Measurements from ENCODE around the gene MEF2B. TPM values are rescaled to one million over a fixed set of nuclear protein-coding genes. Genes with fewer than 3 reads are reported as not detected.
"Not testable (repeated sequence)": the region's sequence is repeated elsewhere in the genome, so short reads cannot be mapped to it uniquely, and the experiment has no call there.

MEF2B gene
- total RNA-seq, 2 experiments from 2014 or later: 3.9 to 4.3 TPM

DNA sequence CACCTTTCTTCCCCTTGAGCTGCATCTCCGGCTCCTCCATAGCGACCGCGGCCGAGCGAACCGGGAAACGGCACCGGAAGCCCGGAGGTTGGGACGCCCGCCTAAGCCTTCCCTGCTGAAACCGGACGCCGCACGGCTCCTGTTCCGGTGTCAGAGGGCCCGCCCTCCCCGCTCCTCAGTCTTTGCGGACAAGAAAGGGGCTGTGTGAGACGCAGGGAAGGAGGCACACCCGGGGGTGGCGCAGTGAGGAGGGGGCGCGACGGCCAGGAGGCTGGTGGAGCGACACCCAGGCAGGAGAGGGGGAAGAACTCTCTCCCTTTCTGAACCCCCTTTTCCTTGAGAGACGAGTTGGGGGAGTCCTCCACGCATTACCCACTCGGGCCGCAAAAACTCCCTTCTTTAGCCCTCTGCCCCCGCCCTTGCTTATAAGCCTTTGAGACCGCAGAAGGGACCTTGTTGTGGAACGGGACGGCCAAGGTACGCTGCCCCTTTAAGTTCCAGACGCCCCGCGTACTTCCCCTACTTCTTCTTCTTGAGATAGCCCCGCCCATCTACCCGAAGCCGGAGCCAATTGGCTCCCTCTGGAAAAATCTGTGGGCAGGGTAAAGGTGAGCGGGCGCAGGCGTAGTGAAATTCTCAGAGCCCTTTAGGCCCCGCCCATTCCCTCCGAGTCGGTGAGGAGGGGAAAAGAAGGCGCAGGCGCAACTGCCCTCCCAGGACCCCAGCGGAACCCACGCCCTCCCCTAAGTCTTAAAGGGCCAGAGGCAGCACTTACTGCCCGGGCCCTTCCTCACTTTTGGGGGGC, 22.2 kb upstream of the MEF2B start, which contains the start of the genes BORCS8 and RFXANK:
Gene BORCS8, minus strand, starts transcription at position 75 of the 805 bp plus-strand sequence. Its CDS starts 35 bp downstream, at position 40.
Gene RFXANK, plus strand, starts transcription at position 181 of the 805 bp plus-strand sequence. CDS start 1,689 bp downstream, outside the sequence.
- peak within 1 kb of the TSS; percentile 96 for H3K27ac Mint-ChIP-seq
- H3K4me3 Mint-ChIP-seq: peak within 1 kb of the TSS; percentile 96
- no peaks in the 10 kb centered on the region for H3K27me3 Mint-ChIP-seq
- H3K36me3 Mint-ChIP-seq: peaks cover 3% of the 10 kb centered on the region
- DNase-seq: peak; percentile 100
- CTCF ChIA-PET: interaction anchor here (1.2 to 2.9 kb wide), 6 partner anchors 11 to 298 kb away, joined by 3 to 14 read pairs (median 8); partner anchors contain the start of gene NR2C2AP
- intact Hi-C loops (cut with micrococcal nuclease): loop anchor here (1.0 to 10.0 kb wide), 9 partner anchors 11 to 670 kb away; partner anchors contain the start of genes ATP13A1, COPE, DDX49 and ELL
- no peaks in the 10 kb centered on the region for H3K9me3 Mint-ChIP-seq
- POLR2A ChIA-PET: interaction anchor here (1.1 to 4.4 kb wide), 2 partner anchors 10 to 273 kb away, joined by 3 to 25 read pairs; partner anchors contain the start of genes COPE, DDX49 and NR2C2AP
- H3K4me1 Mint-ChIP-seq (ENCODE audit: low read depth): peaks cover 38% of the 10 kb centered on the region

DNA sequence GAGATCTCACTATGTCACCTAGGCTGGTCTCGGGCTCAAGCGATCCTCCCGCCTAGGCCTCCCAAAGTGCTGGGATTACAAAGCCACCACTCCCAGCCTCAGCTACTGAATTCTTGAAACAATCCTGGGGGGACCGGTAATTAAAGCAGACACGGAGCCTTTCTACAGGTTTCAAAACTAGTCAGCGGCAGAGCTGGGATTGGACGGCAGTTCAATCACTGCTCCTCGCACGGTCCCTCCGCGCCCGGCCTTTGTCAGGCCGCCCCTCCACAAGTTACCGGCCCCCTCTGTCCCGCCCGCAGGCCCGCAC, 21.7 kb upstream of the MEF2B start:
- Mint-ChIP-seq H3K36me3 (peaks cover 6% of the 10 kb centered on the region), H3K4me3 (peak overlapping the region; percentile 96), H3K9me3 (peaks cover 2% of the 10 kb centered on the region), H3K27me3 (no peaks in the 10 kb centered on the region), H3K27ac (peak overlapping the region; percentile 96), H3K4me1 (ENCODE audit: low read depth) (peaks cover 40% of the 10 kb centered on the region)
- ChIA-PET CTCF (interaction anchor here (1.1 to 2.9 kb wide), 6 partner anchors 11 to 299 kb away, joined by 3 to 14 read pairs (median 8); partner anchors contain the start of gene NR2C2AP), POLR2A (interaction anchor here (1.1 to 4.4 kb wide), 2 partner anchors 11 to 272 kb away, joined by 3 to 25 read pairs; partner anchors contain the start of genes COPE, DDX49 and NR2C2AP)
- intact Hi-C loops (cut with micrococcal nuclease): loop anchor here (1.0 to 10.0 kb wide), 9 partner anchors 12 to 669 kb away; partner anchors contain the start of genes ATP13A1, COPE, DDX49 and ELL
- DNase-seq: no peak

DNA sequence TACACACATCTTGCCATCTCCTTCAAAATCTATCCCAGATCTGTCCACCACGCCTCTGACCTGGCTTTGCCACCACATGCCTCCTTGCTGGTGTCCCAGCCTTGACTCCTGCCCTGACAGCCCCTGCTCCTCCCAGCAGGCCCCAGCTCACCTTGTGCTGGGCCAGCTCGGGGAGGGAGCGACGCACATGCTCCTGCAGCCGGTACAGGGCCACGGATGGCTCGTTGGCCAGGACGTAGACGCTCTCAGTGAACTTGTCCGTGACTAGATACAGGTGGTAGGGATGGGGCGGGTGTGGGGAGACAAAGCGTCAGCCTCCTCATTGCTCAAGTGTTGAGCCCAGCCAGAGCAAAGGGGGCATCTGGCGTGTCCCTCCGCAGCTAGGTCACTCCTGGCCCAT, 16.7 kb upstream of the MEF2B start:
- H3K36me3 Mint-ChIP-seq: peaks cover 22% of the 10 kb centered on the region
- no peak for DNase-seq
- CTCF ChIA-PET: interaction anchor here (1.1 to 4.0 kb wide), 3 partner anchors 9 to 34 kb away, joined by 3 to 12 read pairs (median 5); no protein-coding TSS in a partner anchor
- POLR2A ChIA-PET: no interaction called here
- H3K27me3 Mint-ChIP-seq: no peaks in the 10 kb centered on the region
- no peak overlapping the region for H3K4me3 Mint-ChIP-seq
- peaks cover 34% of the 10 kb centered on the region for H3K4me1 Mint-ChIP-seq (ENCODE audit: low read depth)
- peaks cover 7% of the 10 kb centered on the region for H3K9me3 Mint-ChIP-seq
- no peak overlapping the region for H3K27ac Mint-ChIP-seq
- intact Hi-C loops (cut with micrococcal nuclease): loop anchor here (1.0 kb wide), 1 partner anchor 39 kb away; no protein-coding TSS in a partner anchor

DNA sequence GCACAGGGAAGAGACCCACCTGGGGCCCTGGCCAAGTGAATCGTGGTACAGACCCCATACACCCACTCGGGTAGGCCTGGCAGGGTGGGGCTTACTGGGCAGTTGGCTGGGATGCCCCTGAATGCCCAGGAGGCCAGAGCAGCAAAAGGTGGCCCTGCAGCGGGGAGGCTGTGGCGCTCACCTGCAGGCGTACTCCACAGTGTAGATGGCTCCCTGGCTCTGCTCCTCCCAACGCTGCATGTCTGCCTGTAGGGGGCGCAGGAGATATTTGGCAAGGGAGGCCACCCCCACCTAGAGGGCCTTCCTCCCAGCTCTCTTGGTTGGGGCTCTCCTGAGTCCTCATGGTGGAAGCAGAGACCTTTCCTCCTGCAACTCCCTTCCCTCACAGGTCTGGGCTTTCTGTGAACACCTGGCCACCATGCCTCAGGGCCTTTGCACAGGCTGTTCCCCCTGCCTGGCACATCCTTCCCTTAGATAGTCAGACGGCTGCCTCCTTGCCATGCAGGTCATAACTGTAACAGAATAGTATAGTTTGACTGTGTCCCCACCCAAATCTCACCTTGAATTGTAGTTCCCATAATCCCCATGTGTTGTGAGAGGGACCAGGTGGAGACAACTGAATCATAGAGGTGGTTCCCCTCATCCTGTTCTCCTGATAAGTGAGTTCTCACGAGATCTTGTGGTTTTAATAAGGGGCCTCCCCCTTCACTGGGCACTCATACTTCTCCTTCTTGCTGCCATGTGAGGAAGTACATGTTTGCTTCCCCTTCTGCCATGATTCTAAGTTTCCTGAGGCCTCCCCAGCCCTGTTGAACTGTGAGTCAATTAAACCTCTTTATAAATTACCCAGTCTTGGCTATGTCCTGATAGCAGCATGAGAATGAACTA, 16.0 kb upstream of the MEF2B start:
- H3K9me3 Mint-ChIP-seq: peaks cover 7% of the 10 kb centered on the region
- H3K27ac Mint-ChIP-seq: no peak overlapping the region
- DNase-seq: peak; percentile 70
- peaks cover 23% of the 10 kb centered on the region for H3K36me3 Mint-ChIP-seq
- intact Hi-C loops (cut with micrococcal nuclease): loop anchor here (1.0 kb wide), 1 partner anchor 39 kb away; no protein-coding TSS in a partner anchor
- no peak overlapping the region for H3K4me3 Mint-ChIP-seq
- ChIA-PET CTCF (interaction anchor here (0.6 to 4.0 kb wide), 7 partner anchors 10 to 304 kb away, joined by 3 to 12 read pairs (median 4); no protein-coding TSS in a partner anchor), POLR2A (no interaction called here)
- H3K27me3 Mint-ChIP-seq: no peaks in the 10 kb centered on the region
- peaks cover 30% of the 10 kb centered on the region for H3K4me1 Mint-ChIP-seq (ENCODE audit: low read depth)

DNA sequence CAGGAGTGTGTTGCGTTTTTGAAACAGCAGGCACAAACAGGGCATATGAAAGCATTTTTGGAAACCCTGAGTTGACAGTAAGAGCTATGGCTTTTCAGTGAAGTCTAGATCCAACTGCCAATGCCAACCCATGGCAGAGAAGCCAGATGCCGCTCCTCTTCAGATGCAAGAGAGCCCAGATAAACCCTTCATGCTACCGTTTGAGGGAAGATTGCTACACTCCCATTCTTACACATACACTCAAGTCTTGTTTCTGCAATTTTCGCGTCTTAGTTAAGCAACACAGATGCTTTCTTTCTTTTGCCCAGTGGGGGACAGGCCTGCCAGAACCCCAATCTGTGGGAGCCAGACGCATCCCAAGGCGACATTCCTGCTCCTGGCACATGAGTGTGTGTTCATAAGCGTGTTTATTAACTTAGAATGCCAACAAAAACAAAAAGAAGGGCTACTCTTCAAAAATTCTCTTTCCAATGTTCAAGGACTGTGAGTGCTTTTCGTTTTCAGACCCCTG, 11.5 kb upstream of the MEF2B start:
- Mint-ChIP-seq H3K4me3 (no peak overlapping the region), H3K9me3 (peaks cover 3% of the 10 kb centered on the region), H3K27ac (no peak overlapping the region), H3K36me3 (peaks cover 21% of the 10 kb centered on the region), H3K27me3 (no peaks in the 10 kb centered on the region), H3K4me1 (ENCODE audit: low read depth) (peaks cover 6% of the 10 kb centered on the region)
- intact Hi-C loops (cut with micrococcal nuclease): no loop called here
- ChIA-PET CTCF (interaction anchor here (1.0 to 1.6 kb wide), 2 partner anchors 45 to 309 kb away, joined by 3 read pairs; no protein-coding TSS in a partner anchor), POLR2A (no interaction called here)
- DNase-seq: no peak

DNA sequence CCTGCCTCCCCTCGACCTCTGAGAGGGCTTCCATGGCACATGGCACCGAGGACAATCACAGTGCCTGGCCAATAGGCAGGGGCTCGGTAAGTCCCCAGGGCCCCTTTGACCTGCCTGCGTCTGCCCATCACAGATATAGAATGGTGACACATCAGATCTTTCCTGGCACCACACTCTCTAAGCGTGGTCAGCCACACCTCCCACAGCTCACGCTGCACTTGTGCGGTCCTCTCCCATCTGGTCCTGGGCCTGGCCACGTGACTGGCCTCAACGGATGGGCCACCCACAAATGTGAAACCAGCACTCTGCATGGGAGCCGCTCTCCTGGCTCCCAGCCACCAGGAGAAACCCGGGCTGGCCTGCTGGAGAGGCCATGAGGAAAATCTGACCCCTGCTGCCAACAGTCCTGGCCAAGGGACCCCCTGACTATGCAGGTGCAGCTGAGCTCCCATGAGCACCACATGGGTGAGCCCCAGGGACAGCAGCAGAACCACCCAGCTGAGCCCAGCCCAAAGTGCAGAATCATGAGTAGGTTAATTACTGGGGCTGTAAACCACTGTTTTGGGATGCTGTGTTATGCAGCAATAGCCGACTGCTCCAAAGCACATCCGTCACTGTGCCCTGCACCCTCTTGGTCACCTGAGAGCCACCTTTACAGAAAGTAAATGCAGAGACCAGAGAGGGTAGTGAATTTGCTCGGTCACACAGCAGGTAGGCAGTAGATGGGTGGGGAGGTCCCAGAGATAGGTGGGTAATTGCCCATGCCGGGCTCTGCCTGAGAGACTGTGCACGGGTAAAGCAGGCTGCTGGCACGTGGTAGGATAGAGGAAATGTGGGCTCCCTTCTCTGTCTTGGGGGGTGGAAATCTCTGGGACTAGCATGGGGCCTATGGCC, 9.7 kb upstream of the MEF2B start:
- POLR2A ChIA-PET: no interaction called here
- DNase-seq: no peak
- intact Hi-C loops (cut with micrococcal nuclease): no loop called here
- H3K27ac Mint-ChIP-seq: no peak overlapping the region
- no peaks in the 10 kb centered on the region for H3K4me1 Mint-ChIP-seq (ENCODE audit: low read depth)
- no peaks in the 10 kb centered on the region for H3K9me3 Mint-ChIP-seq
- H3K36me3 Mint-ChIP-seq: peaks cover 15% of the 10 kb centered on the region
- H3K4me3 Mint-ChIP-seq: no peak overlapping the region
- H3K27me3 Mint-ChIP-seq: no peaks in the 10 kb centered on the region
- CTCF ChIA-PET: no interaction called here

DNA sequence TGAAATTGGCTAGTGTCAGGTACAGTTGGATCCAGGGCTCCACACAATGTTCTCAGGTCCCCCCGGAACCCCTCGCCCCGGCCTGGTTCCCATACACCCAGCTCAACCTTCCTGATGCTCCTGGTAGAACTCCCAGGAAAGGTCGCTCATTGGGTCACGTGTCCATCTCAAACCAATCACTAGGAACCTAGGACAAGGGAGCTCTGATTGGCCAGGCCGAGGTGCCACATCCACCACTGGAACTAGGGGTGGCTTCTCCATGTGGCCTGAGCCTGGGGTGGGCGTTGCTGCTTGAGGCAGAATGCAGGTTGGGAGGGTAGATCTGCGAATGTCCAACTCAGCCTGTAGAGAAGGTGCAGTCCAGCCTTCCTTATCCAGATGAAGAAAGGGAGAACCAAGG, 6.9 kb upstream of the MEF2B start:
- ChIA-PET POLR2A (no interaction called here), CTCF (interaction anchor here (1.2 to 4.3 kb wide), 2 partner anchors 15 to 30 kb away, joined by 3 to 33 read pairs; partner anchors contain the start of genes BORCS8 and RFXANK)
- H3K27ac Mint-ChIP-seq: no peak overlapping the region
- peaks cover 9% of the 10 kb centered on the region for H3K36me3 Mint-ChIP-seq
- DNase-seq: no peak
- H3K9me3 Mint-ChIP-seq: no peaks in the 10 kb centered on the region
- H3K4me3 Mint-ChIP-seq: no peak overlapping the region
- intact Hi-C loops (cut with micrococcal nuclease): no loop called here
- no peaks in the 10 kb centered on the region for H3K27me3 Mint-ChIP-seq
- no peaks in the 10 kb centered on the region for H3K4me1 Mint-ChIP-seq (ENCODE audit: low read depth)

DNA sequence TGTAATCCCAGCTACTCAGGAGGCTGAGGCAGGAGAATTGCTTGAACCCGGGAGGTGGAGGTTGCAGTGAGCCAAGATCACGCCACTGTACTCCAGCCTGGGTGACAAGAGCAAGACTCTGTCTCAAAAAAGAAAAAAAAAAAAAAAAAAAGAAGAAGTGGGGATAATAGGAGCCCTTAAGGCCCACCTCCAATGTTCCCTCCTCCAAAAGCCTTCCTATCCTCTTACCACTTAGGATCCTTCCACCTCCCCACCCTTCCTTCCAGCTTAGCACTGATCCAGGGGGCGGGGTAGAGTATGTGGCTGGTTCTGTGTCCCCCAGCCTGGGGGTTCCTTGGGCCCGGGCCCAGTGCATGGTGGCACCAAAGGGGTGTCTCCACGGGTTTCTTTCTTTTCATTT, 3.2 kb upstream of the MEF2B start:
- H3K27me3 Mint-ChIP-seq: not testable (repeated sequence)
- CTCF ChIA-PET: interaction anchor here (1.9 to 4.3 kb wide), 2 partner anchors 19 to 26 kb away, joined by 6 to 33 read pairs; no protein-coding TSS in a partner anchor

DNA sequence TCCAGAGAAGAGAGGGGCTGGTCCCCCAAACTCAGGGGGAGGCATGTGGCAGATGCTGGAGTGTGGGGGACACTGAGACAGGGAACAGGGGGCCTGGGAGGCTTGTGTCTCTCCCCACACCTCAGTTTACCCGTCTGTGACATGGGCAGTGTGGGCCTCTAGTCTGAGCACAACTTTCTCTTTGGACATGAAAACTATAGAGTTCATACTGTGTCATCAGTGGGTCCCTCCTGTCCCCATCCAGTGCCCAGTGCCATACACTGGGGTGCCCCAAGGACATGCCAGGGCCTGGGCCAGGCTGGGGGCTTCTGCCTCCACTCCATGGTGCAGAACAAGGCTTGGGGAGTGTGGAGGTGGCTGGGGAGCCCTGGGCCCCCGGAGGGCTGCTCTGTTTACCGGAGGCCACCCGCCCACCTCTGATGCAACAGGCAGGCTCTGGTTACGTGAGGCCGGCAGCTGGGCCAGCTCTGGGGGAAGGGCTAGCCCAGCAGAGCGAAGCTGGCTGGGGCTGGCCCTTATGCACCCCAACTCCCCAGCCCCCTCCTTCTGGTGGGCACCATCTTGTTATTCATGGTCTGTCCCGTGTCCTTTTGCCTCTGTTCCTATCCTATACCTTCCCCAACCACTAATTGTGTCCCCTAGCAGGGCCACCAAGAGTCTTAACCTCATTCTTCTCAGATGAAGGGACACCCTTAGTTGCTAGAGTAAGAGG, 1.9 kb upstream of the MEF2B start:
- Mint-ChIP-seq H3K27ac (no peak overlapping the region), H3K36me3 (no peaks in the 10 kb centered on the region), H3K4me3 (no peak overlapping the region), H3K9me3 (no peaks in the 10 kb centered on the region), H3K27me3 (no peaks in the 10 kb centered on the region), H3K4me1 (ENCODE audit: low read depth) (peaks cover 13% of the 10 kb centered on the region)
- no peak for DNase-seq
- POLR2A ChIA-PET: no interaction called here
- CTCF ChIA-PET: interaction anchor here (0.6 kb wide), 1 partner anchor 19 kb away, joined by 3 read pairs; no protein-coding TSS in a partner anchor
- intact Hi-C loops (cut with micrococcal nuclease): loop anchor here (5.0 kb wide), 1 partner anchor 55 kb away; no protein-coding TSS in a partner anchor

More for the DNA sequence above, 3.2 kb upstream of the MEF2B start:
- intact Hi-C loops (cut with micrococcal nuclease): loop anchor here (5.0 kb wide), 1 partner anchor 54 kb away; no protein-coding TSS in a partner anchor
- H3K9me3 Mint-ChIP-seq, H3K27ac Mint-ChIP-seq, POLR2A ChIA-PET, H3K4me3 Mint-ChIP-seq, H3K36me3 Mint-ChIP-seq, DNase-seq: not testable (repeated sequence)
- peaks cover 13% of the 10 kb centered on the region for H3K4me1 Mint-ChIP-seq (ENCODE audit: low read depth)
